ENCODE measurements around the gene C16orf78. TPM values are rescaled to one million over a fixed set of nuclear protein-coding genes. Genes with fewer than 3 reads are reported as not detected.

C16orf78 gene
- total and polyA plus RNA-seq, 9 donors, result not detected

- Histone ChIP-seq H3K4me3 (no peak overlapping the region), H3K27ac (no peak overlapping the region), H3K4me1 (ENCODE audit: insufficient read depth) (no peaks in the 10 kb centered on the region), H3K9me3 (no peaks in the 10 kb centered on the region), H3K27me3 (no peaks in the 10 kb centered on the region), H3K36me3 (no peaks in the 10 kb centered on the region)
- intact Hi-C loops (cut with DNase I), result loop anchor here in 3 of 4 donors (5.0 kb wide), 2 partner anchors 87 to 517 kb away; no protein-coding TSS in a partner anchor
- DNase-seq, result no peak
- TF ChIP-seq POLR2A (IDR thresholded peaks at IDR 0.05) (no peak), EP300 (IDR thresholded peaks at IDR 0.05) (no peak)
- TF ChIP-seq, protein P1, sequence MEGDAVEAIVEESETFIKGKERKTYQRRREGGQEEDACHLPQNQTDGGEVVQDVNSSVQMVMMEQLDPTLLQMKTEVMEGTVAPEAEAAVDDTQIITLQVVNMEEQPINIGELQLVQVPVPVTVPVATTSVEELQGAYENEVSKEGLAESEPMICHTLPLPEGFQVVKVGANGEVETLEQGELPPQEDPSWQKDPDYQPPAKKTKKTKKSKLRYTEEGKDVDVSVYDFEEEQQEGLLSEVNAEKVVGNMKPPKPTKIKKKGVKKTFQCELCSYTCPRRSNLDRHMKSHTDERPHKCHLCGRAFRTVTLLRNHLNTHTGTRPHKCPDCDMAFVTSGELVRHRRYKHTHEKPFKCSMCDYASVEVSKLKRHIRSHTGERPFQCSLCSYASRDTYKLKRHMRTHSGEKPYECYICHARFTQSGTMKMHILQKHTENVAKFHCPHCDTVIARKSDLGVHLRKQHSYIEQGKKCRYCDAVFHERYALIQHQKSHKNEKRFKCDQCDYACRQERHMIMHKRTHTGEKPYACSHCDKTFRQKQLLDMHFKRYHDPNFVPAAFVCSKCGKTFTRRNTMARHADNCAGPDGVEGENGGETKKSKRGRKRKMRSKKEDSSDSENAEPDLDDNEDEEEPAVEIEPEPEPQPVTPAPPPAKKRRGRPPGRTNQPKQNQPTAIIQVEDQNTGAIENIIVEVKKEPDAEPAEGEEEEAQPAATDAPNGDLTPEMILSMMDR (IDR thresholded peaks at IDR 0.05), result no peak
- WGBS, 3 donors, result 33 to 47% (median 37%) methylated on average over 6 of the region's 6 CpGs
Observed at GRCh38 chr16:49405530-49405929, 31.9 kb downstream of the C16orf78 start.

DNA sequence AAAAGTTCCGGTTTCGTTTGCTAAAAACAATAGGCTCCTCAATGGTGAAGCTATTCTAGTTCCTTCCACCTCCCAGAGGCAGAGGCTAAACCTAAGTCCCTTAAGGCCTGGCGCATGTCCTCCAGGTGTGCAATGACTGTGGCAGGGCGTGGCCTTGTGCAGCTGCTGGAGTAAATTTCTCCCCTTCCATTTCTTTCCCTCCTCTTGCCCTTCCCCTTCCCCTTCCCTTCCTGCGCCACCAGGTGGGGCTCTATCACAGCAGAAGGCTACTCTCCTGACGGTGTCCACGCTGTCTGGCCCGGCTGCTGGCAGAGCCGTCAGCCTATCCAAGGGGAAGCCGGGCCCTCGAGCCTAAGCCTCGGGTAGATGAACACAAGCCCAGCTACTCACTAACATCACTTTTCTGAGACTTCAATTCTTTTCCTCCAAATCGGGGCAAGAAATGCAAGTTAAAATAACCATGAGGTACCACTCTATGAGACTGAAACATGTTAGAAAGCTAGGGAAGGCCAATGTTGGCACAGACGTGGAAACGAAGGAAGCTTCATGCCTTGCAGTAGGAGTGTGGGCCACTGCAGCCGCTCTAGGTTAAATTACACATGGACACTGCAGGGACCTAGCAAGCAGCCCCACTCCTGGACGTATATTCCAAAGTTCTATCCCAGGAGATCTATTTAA lies 34.4 kb downstream of the C16orf78 start:
- TF ChIP-seq POLR2A (IDR thresholded peaks at IDR 0.05), result no peak
- TF ChIP-seq, protein P1 (IDR thresholded peaks at IDR 0.05), result peak; percentile 74 to 85 (median 85)
- Histone ChIP-seq H3K9me3 (no peaks in the 10 kb centered on the region), H3K27ac (no peak overlapping the region), H3K27me3 (no peaks in the 10 kb centered on the region), H3K4me1 (ENCODE audit: insufficient read depth) (no peaks in the 10 kb centered on the region), H3K4me3 (no peak overlapping the region), H3K36me3 (no peaks in the 10 kb centered on the region)
- 20 to 24% (median 23%) methylated on average over 17 of the region's 17 CpGs for WGBS, 3 donors
- intact Hi-C loops (cut with DNase I), result loop anchor here in 3 of 4 donors (1.0 to 5.0 kb wide), 3 partner anchors 84 to 514 kb away; no protein-coding TSS in a partner anchor
- DNase-seq, result peak; percentile 85 to 92 (median 86)

DNA sequence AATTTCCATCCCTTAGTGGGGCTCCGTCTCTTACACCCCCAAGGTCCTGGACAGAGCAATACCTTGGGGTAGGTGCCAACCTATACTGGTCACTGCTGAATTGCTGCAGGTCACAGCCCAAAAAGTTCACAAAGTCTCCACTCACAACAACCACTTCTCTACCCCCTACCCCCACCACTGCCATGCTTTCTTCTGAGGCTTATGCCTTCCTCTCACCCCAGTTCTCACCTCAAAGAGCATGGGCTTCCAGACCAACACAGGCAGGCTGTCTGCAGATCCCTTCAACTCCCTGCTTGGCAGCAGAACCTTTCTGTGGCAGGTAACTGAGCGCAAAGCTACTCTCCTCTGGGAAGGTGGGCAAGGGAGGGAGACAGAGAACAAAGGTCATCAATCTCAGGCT lies 35.5 kb downstream of the C16orf78 start:
- Histone ChIP-seq H3K9me3 (no peaks in the 10 kb centered on the region), H3K4me3 (no peak overlapping the region), H3K27ac (no peak overlapping the region), H3K4me1 (ENCODE audit: insufficient read depth) (no peaks in the 10 kb centered on the region), H3K27me3 (no peaks in the 10 kb centered on the region), H3K36me3 (no peaks in the 10 kb centered on the region)
- WGBS, 3 donors, result 90 to 96% (median 95%) methylated on average over 2 of the region's 2 CpGs
- intact Hi-C loops (cut with DNase I), result loop anchor here in 3 of 4 donors (5.0 kb wide), 2 partner anchors 83 to 513 kb away; no protein-coding TSS in a partner anchor
- DNase-seq, result no peak
- TF ChIP-seq EP300 (IDR thresholded peaks at IDR 0.05) (no peak), POLR2A (IDR thresholded peaks at IDR 0.05) (no peak)
- TF ChIP-seq, protein P1 (IDR thresholded peaks at IDR 0.05), result no peak

- TF ChIP-seq POLR2A (IDR thresholded peaks at IDR 0.05), result no peak
- Histone ChIP-seq H3K27ac (no peak overlapping the region), H3K27me3 (no peaks in the 10 kb centered on the region), H3K36me3 (no peaks in the 10 kb centered on the region), H3K9me3 (no peaks in the 10 kb centered on the region), H3K4me3 (no peak overlapping the region), H3K4me1 (ENCODE audit: insufficient read depth) (no peaks in the 10 kb centered on the region)
- no peak for DNase-seq
- WGBS, 3 donors, result 86 to 92% (median 88%) methylated on average over 3 of the region's 3 CpGs
- intact Hi-C loops (cut with DNase I), result loop anchor here in 1 of 4 donors (10.0 kb wide), 1 partner anchor 475 kb away; no protein-coding TSS in a partner anchor
Observed at GRCh38 chr16:49410226-49410625, 36.6 kb downstream of the C16orf78 start.

Data from ovary (tissue), 9 donors.